ENCODE results near the gene PRR33.

Gene PRR33

GRCh38 chr11:1918436-1919315 lies 27.0 kb upstream of the PRR33 start:
- no peaks in the 10 kb centered on the region for H3K36me3 ChIP-seq (ENCODE audit: control insufficient read depth, insufficient read depth, low read length)
- H3K27me3 ChIP-seq (replicated peaks; ENCODE audit: control insufficient read depth, insufficient read depth, low read length) = no peaks in the 10 kb centered on the region; the same call in 1 of the 2 replicates
- no peak overlapping the region for H3K4me3 ChIP-seq (replicated peaks; ENCODE audit: low read depth, low read length)
- DNase-seq (ENCODE audit: extremely low read depth, insufficient read length) = no peak
- TF ChIP-seq CTCF (IDR thresholded peaks at IDR 0.05; ENCODE audit: insufficient read depth, low read length, poor library complexity, severe bottlenecking) = no peak

- peak; percentile 69 for TF ChIP-seq CTCF (IDR thresholded peaks at IDR 0.05; ENCODE audit: insufficient read depth, low read length, poor library complexity, severe bottlenecking)
- no peak for DNase-seq (ENCODE audit: extremely low read depth, insufficient read length)
- H3K4me3 ChIP-seq (replicated peaks; ENCODE audit: low read depth, low read length) = no peak overlapping the region
- no peaks in the 10 kb centered on the region for H3K36me3 ChIP-seq (ENCODE audit: control insufficient read depth, insufficient read depth, low read length)
- no peaks in the 10 kb centered on the region; the same call in 1 of the 2 replicates for H3K27me3 ChIP-seq (replicated peaks; ENCODE audit: control insufficient read depth, insufficient read depth, low read length)
Observed at GRCh38 chr11:1917523-1918435, 26.1 kb upstream of the PRR33 start.

- H3K4me3 ChIP-seq (replicated peaks; ENCODE audit: low read depth, low read length) = no peak overlapping the region
- TF ChIP-seq CTCF (IDR thresholded peaks at IDR 0.05; ENCODE audit: insufficient read depth, low read length, poor library complexity, severe bottlenecking) = no peak
- no peaks in the 10 kb centered on the region for H3K36me3 ChIP-seq (ENCODE audit: control insufficient read depth, insufficient read depth, low read length)
- DNase-seq (ENCODE audit: extremely low read depth, insufficient read length) = no peak
- no peaks in the 10 kb centered on the region; the same call in 1 of the 2 replicates for H3K27me3 ChIP-seq (replicated peaks; ENCODE audit: control insufficient read depth, insufficient read depth, low read length)
Observed at GRCh38 chr11:1916986-1917522, 25.4 kb upstream of the PRR33 start.

- no peak overlapping the region for H3K4me3 ChIP-seq (replicated peaks; ENCODE audit: low read depth, low read length)
Observed at GRCh38 chr11:1916132-1916985, 24.7 kb upstream of the PRR33 start.

More at GRCh38 chr11:1916132-1916985, 24.7 kb upstream of the PRR33 start:
- no peak for DNase-seq (ENCODE audit: extremely low read depth, insufficient read length)
- no peaks in the 10 kb centered on the region; the same call in 1 of the 2 replicates for H3K27me3 ChIP-seq (replicated peaks; ENCODE audit: control insufficient read depth, insufficient read depth, low read length)
- TF ChIP-seq CTCF (IDR thresholded peaks at IDR 0.05; ENCODE audit: insufficient read depth, low read length, poor library complexity, severe bottlenecking) = no peak
- no peaks in the 10 kb centered on the region for H3K36me3 ChIP-seq (ENCODE audit: control insufficient read depth, insufficient read depth, low read length)

Data from GM06990 (cell line).